Neural crest cell (in vitro differentiated cells): ENCODE measurements around the gene KIAA1958. TPM values are rescaled to one million over a fixed set of nuclear protein-coding genes. Genes with fewer than 3 reads are reported as not detected.

Source experiments
- DNase-seq: peaks from one replicate; pipeline ENCODE4 v3.0.0; 2021; ENCODE audit warnings: low read depth, mixed read lengths, low spot score
- H3K27ac Mint-ChIP-seq: one replicate; pipeline ENCODE4 v1.8.0; 2021; ENCODE audit warnings: mild to moderate bottlenecking, mixed read lengths; ENCODE audit not compliant: unreplicated experiment
- H3K27me3 Mint-ChIP-seq: 2 replicates; pipeline ENCODE4 v1.8.0; 2021; ENCODE audit warnings: low read depth, mild to moderate bottlenecking, mixed read lengths
- H3K36me3 Mint-ChIP-seq: 2 replicates; pipeline ENCODE4 v1.8.0; 2021; ENCODE audit warnings: low read depth, mild to moderate bottlenecking, mixed read lengths
- H3K4me1 Mint-ChIP-seq: 2 replicates; pipeline ENCODE4 v1.8.0; 2021; ENCODE audit warnings: mixed read lengths
- H3K4me3 Mint-ChIP-seq: one replicate; pipeline ENCODE4 v1.8.0; 2021; ENCODE audit warnings: mild to moderate bottlenecking, mixed read lengths
- H3K9me3 Mint-ChIP-seq: 2 replicates; pipeline ENCODE4 v1.8.0; 2021; ENCODE audit warnings: mixed read lengths
- CTCF ChIP-seq: fragments of 200-600 bp; sonication (generic); conservative IDR thresholded peaks from 2 replicates; pipeline ENCODE4 v1.5.0; 2021; ENCODE audit warnings: antibody characterized with exemption, mild to moderate bottlenecking
- total RNA-seq: library from RNA; stranded (reverse); gene quantifications from 2 replicates; pipeline ENCODE4 v1.2.1, GENCODE V29; 2021

KIAA1958 gene
- total RNA-seq, 1 donor from 2014 or later: 46.7 TPM

- TF ChIP-seq CTCF: no peak
- H3K4me1 Mint-ChIP-seq: no peaks in the 10 kb centered on the region
- H3K27me3 Mint-ChIP-seq: no peaks in the 10 kb centered on the region
- peaks cover 17% of the 10 kb centered on the region for H3K36me3 Mint-ChIP-seq
- DNase-seq: no peak
- H3K4me3 Mint-ChIP-seq: no peak overlapping the region
- peaks cover 2% of the 10 kb centered on the region for H3K9me3 Mint-ChIP-seq
- H3K27ac Mint-ChIP-seq: no peak overlapping the region
These were observed 167.7 kb downstream of the KIAA1958 start for GRCh38 chr9:112654282-112654681.

- Mint-ChIP-seq H3K4me3 (no peak overlapping the region), H3K27ac (no peak overlapping the region)
These were observed 169.0 kb downstream of the KIAA1958 start for GRCh38 chr9:112655668-112656067.

GRCh38 chr9:112659906-112660305 is 173.3 kb downstream of the KIAA1958 start:
- peaks cover 3% of the 10 kb centered on the region for H3K36me3 Mint-ChIP-seq
- H3K4me1 Mint-ChIP-seq: no peaks in the 10 kb centered on the region
- H3K27me3 Mint-ChIP-seq: no peaks in the 10 kb centered on the region
- no peak for TF ChIP-seq CTCF
- no peak overlapping the region for H3K4me3 Mint-ChIP-seq
- no peaks in the 10 kb centered on the region for H3K9me3 Mint-ChIP-seq
- no peak overlapping the region for H3K27ac Mint-ChIP-seq
- DNase-seq: no peak

More at GRCh38 chr9:112655668-112656067, 169.0 kb downstream of the KIAA1958 start:
- Mint-ChIP-seq H3K9me3 (peaks cover 2% of the 10 kb centered on the region), H3K36me3 (peaks cover 7% of the 10 kb centered on the region), H3K27me3 (no peaks in the 10 kb centered on the region), H3K4me1 (no peaks in the 10 kb centered on the region)
- TF ChIP-seq CTCF: no peak
- DNase-seq: no peak

- no peak for DNase-seq
- H3K9me3 Mint-ChIP-seq: no peaks in the 10 kb centered on the region
- no peaks in the 10 kb centered on the region for H3K4me1 Mint-ChIP-seq
- H3K36me3 Mint-ChIP-seq: no peaks in the 10 kb centered on the region
- no peak overlapping the region for H3K4me3 Mint-ChIP-seq
- no peak for TF ChIP-seq CTCF
- H3K27me3 Mint-ChIP-seq: no peaks in the 10 kb centered on the region
- H3K27ac Mint-ChIP-seq: no peak overlapping the region
These were observed 177.1 kb downstream of the KIAA1958 start for GRCh38 chr9:112663681-112664080.

DNA sequence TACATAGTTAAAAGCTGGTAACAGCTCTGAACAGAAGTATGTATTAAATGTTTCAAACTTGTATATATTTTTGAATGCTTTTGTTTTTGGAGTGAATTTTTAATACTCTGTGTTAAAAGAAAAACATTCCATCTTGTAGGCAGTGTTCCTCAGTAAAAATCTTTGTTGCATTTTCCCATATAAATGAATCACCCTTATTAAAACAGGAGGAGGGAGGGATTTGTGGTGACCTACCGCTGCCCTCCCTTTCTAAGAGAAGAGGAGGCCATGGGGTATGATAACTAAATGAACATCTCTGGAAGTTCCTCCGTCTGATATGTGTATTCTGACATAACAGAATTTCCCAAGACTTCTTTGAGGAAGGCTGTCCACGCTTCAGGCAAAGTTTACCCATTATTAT is 177.9 kb downstream of the KIAA1958 start:
- no peaks in the 10 kb centered on the region for H3K9me3 Mint-ChIP-seq
- DNase-seq: no peak
- H3K4me3 Mint-ChIP-seq: no peak overlapping the region
- no peaks in the 10 kb centered on the region for H3K36me3 Mint-ChIP-seq
- H3K27me3 Mint-ChIP-seq: no peaks in the 10 kb centered on the region
- no peak overlapping the region for H3K27ac Mint-ChIP-seq
- no peaks in the 10 kb centered on the region for H3K4me1 Mint-ChIP-seq
- TF ChIP-seq CTCF: no peak

GRCh38 chr9:112665347-112665746 is 178.7 kb downstream of the KIAA1958 start:
- no peak for TF ChIP-seq CTCF
- H3K27ac Mint-ChIP-seq: no peak overlapping the region
- no peaks in the 10 kb centered on the region for H3K4me1 Mint-ChIP-seq
- DNase-seq: no peak
- no peaks in the 10 kb centered on the region for H3K9me3 Mint-ChIP-seq
- no peak overlapping the region for H3K4me3 Mint-ChIP-seq
- H3K36me3 Mint-ChIP-seq: no peaks in the 10 kb centered on the region
- H3K27me3 Mint-ChIP-seq: no peaks in the 10 kb centered on the region
